KOPT-K1 (cell line): ENCODE results near the gene NRDE2.
"Not testable (repeated sequence)": the region's sequence is repeated elsewhere in the genome, so short reads cannot be mapped to it uniquely, and the experiment has no call there.

Experiments used
- H3K27ac ChIP-seq: fragments of 200-600 bp; sonication (generic); 2 replicates; pipeline ENCODE4 v1.5.1; 2016; ENCODE audit warnings: antibody characterized with exemption, mild to moderate bottlenecking, low read depth, low read length; ENCODE audit not compliant: poor library complexity, severe bottlenecking
- H3K36me3 ChIP-seq: fragments of 200-600 bp; sonication (generic); 2 replicates; pipeline ENCODE4 v1.5.1; 2017; ENCODE audit warnings: antibody characterized with exemption, mild to moderate bottlenecking, low read length, moderate library complexity; ENCODE audit not compliant: insufficient read depth
- H3K9me3 ChIP-seq: fragments of 200-600 bp; sonication (generic); 2 replicates; pipeline ENCODE4 v1.5.1; 2017; ENCODE audit warnings: antibody characterized with exemption, low read length, mild to moderate bottlenecking; ENCODE audit not compliant: insufficient read depth, poor library complexity, severe bottlenecking

NRDE2 gene

GRCh38 chr14:90275458-90275814, 56.3 kb downstream of the NRDE2 start:
- Histone ChIP-seq H3K27ac (no peak overlapping the region), H3K9me3 (no peaks in the 10 kb centered on the region), H3K36me3 (peaks cover 94% of the 10 kb centered on the region)

- no peaks in the 10 kb centered on the region for H3K9me3 ChIP-seq
- no peak overlapping the region for H3K27ac ChIP-seq
- H3K36me3 ChIP-seq = peaks cover 94% of the 10 kb centered on the region
Measured at GRCh38 chr14:90274808-90275457, 56.8 kb downstream of the NRDE2 start.

GRCh38 chr14:90274019-90274418, 57.7 kb downstream of the NRDE2 start:
- no peaks in the 10 kb centered on the region for H3K9me3 ChIP-seq
- H3K27ac ChIP-seq = no peak overlapping the region
- peaks cover 95% of the 10 kb centered on the region for H3K36me3 ChIP-seq

- H3K36me3 ChIP-seq = peaks cover 95% of the 10 kb centered on the region
Measured at GRCh38 chr14:90273532-90273931, 58.2 kb downstream of the NRDE2 start.

GRCh38 chr14:90272523-90272922, 59.2 kb downstream of the NRDE2 start:
- Histone ChIP-seq H3K9me3 (no peaks in the 10 kb centered on the region), H3K36me3 (peaks cover 95% of the 10 kb centered on the region), H3K27ac (no peak overlapping the region)

More at GRCh38 chr14:90273532-90273931, 58.2 kb downstream of the NRDE2 start:
- Histone ChIP-seq H3K9me3 (no peaks in the 10 kb centered on the region), H3K27ac (no peak overlapping the region)

- Histone ChIP-seq H3K36me3 (peaks cover 99% of the 10 kb centered on the region), H3K9me3 (no peaks in the 10 kb centered on the region), H3K27ac (no peak overlapping the region)
Measured at GRCh38 chr14:90268420-90268819, 63.3 kb downstream of the NRDE2 start.

- Histone ChIP-seq H3K9me3 (no peaks in the 10 kb centered on the region), H3K36me3 (peaks cover 97% of the 10 kb centered on the region), H3K27ac (no peak overlapping the region)
Measured at GRCh38 chr14:90266441-90267154, 65.1 kb downstream of the NRDE2 start.

GRCh38 chr14:90263748-90264449, 67.8 kb downstream of the NRDE2 start:
- H3K27ac ChIP-seq = no peak overlapping the region

GRCh38 chr14:90256354-90257131, 75.2 kb downstream of the NRDE2 start, which contains the start of gene PSMC1:
Gene PSMC1, plus strand, starts transcription at chr14:90256553. Its CDS starts 45 bp downstream, at chr14:90256598.
- no peaks in the 10 kb centered on the region for H3K9me3 ChIP-seq
- H3K36me3 ChIP-seq = peaks cover 33% of the 10 kb centered on the region
- H3K27ac ChIP-seq = peak within 1 kb of the TSS; percentile 81

More at GRCh38 chr14:90263748-90264449, 67.8 kb downstream of the NRDE2 start:
- H3K9me3 ChIP-seq = no peaks in the 10 kb centered on the region
- H3K36me3 ChIP-seq = peaks cover 96% of the 10 kb centered on the region

- H3K27ac ChIP-seq = peak overlapping the region; percentile 81
Measured at GRCh38 chr14:90255871-90256270, 75.9 kb downstream of the NRDE2 start.

GRCh38 chr14:90253826-90254225, 77.9 kb downstream of the NRDE2 start:
- Histone ChIP-seq H3K27ac (no peak overlapping the region), H3K36me3 (peaks cover 7% of the 10 kb centered on the region; the same call in 1 of the 2 replicates), H3K9me3 (peaks cover 4% of the 10 kb centered on the region)

More at GRCh38 chr14:90255871-90256270, 75.9 kb downstream of the NRDE2 start:
- H3K9me3 ChIP-seq = no peaks in the 10 kb centered on the region
- peaks cover 26% of the 10 kb centered on the region for H3K36me3 ChIP-seq

GRCh38 chr14:90248594-90248993, 83.1 kb downstream of the NRDE2 start:
- H3K27ac ChIP-seq = no peak overlapping the region
- peaks cover 4% of the 10 kb centered on the region for H3K9me3 ChIP-seq
- no peaks in the 10 kb centered on the region for H3K36me3 ChIP-seq

- H3K27ac ChIP-seq, H3K36me3 ChIP-seq, H3K9me3 ChIP-seq: not testable (repeated sequence)
Measured at GRCh38 chr14:90247441-90247840, 84.3 kb downstream of the NRDE2 start.

GRCh38 chr14:90246936-90247335, 84.8 kb downstream of the NRDE2 start:
- Histone ChIP-seq H3K27ac (no peak overlapping the region), H3K9me3 (peaks cover 6% of the 10 kb centered on the region), H3K36me3 (no peaks in the 10 kb centered on the region)

- H3K27ac ChIP-seq = no peak overlapping the region
- peaks cover 47% of the 10 kb centered on the region for H3K9me3 ChIP-seq
- H3K36me3 ChIP-seq = no peaks in the 10 kb centered on the region
Measured at GRCh38 chr14:90242444-90242843, 89.3 kb downstream of the NRDE2 start.
